ENCODE measurements around the gene YEATS4. TPM values are rescaled to one million over a fixed set of nuclear protein-coding genes. Genes with fewer than 3 reads are reported as not detected.
A peak's percentile ranks its signal among the peaks of the same experiment; 100 is the strongest.

The YEATS4 gene
- total and polyA plus RNA-seq, 8 donors = 6.0 to 15.6 (median 10.6) TPM

GRCh38 chr12:69405566-69405865, 46.0 kb downstream of the YEATS4 start:
- TF ChIP-seq, protein P1, sequence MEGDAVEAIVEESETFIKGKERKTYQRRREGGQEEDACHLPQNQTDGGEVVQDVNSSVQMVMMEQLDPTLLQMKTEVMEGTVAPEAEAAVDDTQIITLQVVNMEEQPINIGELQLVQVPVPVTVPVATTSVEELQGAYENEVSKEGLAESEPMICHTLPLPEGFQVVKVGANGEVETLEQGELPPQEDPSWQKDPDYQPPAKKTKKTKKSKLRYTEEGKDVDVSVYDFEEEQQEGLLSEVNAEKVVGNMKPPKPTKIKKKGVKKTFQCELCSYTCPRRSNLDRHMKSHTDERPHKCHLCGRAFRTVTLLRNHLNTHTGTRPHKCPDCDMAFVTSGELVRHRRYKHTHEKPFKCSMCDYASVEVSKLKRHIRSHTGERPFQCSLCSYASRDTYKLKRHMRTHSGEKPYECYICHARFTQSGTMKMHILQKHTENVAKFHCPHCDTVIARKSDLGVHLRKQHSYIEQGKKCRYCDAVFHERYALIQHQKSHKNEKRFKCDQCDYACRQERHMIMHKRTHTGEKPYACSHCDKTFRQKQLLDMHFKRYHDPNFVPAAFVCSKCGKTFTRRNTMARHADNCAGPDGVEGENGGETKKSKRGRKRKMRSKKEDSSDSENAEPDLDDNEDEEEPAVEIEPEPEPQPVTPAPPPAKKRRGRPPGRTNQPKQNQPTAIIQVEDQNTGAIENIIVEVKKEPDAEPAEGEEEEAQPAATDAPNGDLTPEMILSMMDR (IDR thresholded peaks at IDR 0.05) = no peak
- H3K4me3 ChIP-seq = no peak overlapping the region
- no peaks in the 10 kb centered on the region for H3K4me1 ChIP-seq
- H3K27me3 ChIP-seq = no peaks in the 10 kb centered on the region
- DNase-seq (peak in 1 of 6 donors; percentile 24), FAIRE-seq (no peak), ATAC-seq (peak in 3 of 4 donors; percentile 43 to 72 (median 67))
- H3K27ac ChIP-seq = no peak overlapping the region
- H3K9me3 ChIP-seq = no peaks in the 10 kb centered on the region
- no peaks in the 10 kb centered on the region for H3K36me3 ChIP-seq
- intact Hi-C loops (cut with DNase I) = no loop called here
- 74 to 83% methylated on average over 4 of the region's 4 CpGs for whole genome bisulfite sequencing, 2 donors

- TF ChIP-seq, protein P1 (IDR thresholded peaks at IDR 0.05) = no peak
- H3K36me3 ChIP-seq = no peaks in the 10 kb centered on the region
- ATAC-seq (no peak), FAIRE-seq (no peak), DNase-seq (no peak)
- no peaks in the 10 kb centered on the region for H3K27me3 ChIP-seq
- H3K27ac ChIP-seq = no peak overlapping the region
- no peaks in the 10 kb centered on the region for H3K4me1 ChIP-seq
- WGBS, 2 donors = 96% methylated on average over 2 of the region's 2 CpGs
- intact Hi-C loops (cut with DNase I) = no loop called here
- H3K9me3 ChIP-seq = no peaks in the 10 kb centered on the region
- no peak overlapping the region for H3K4me3 ChIP-seq
Measured at GRCh38 chr12:69406217-69406616, 46.7 kb downstream of the YEATS4 start.

DNA sequence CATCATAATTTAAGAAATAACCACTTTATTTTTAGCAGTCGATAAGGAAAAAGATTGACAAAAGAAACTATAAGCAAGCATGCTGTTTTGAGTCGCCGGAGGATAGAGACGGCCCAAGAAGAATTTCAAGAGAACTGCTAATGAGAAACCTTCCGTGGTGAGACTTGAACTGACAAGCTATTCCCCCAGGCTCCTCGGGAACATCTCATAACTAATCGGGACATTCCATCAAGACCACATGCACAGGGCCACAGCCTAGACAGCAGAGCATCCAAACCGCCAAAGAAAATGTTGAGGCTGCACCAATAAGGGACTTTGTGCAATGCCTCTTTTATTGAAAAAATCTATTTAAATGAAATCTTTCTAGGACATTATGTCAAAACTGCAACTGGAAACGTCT, 51.0 kb downstream of the YEATS4 start:
- no peaks in the 10 kb centered on the region for H3K36me3 ChIP-seq
- DNase-seq (no peak), FAIRE-seq (no peak), ATAC-seq (no peak)
- H3K4me1 ChIP-seq = no peaks in the 10 kb centered on the region
- no peaks in the 10 kb centered on the region for H3K27me3 ChIP-seq
- WGBS, 2 donors = 75 to 85% methylated on average over 9 of the region's 9 CpGs
- intact Hi-C loops (cut with DNase I) = loop anchor here in 2 of 3 donors (10.0 kb wide), 1 partner anchor 164 kb away; no protein-coding TSS in a partner anchor
- TF ChIP-seq, protein P1 (IDR thresholded peaks at IDR 0.05) = no peak
- no peak overlapping the region for H3K4me3 ChIP-seq
- no peak overlapping the region for H3K27ac ChIP-seq
- no peaks in the 10 kb centered on the region for H3K9me3 ChIP-seq

- ATAC-seq = no peak
- 84 to 92% methylated on average over 3 of the region's 3 CpGs for WGBS, 2 donors
- no peaks in the 10 kb centered on the region for H3K4me1 ChIP-seq
- no peak for DNase-seq
- intact Hi-C loops (cut with DNase I) = loop anchor here in 2 of 3 donors (10.0 kb wide), 1 partner anchor 162 kb away; no protein-coding TSS in a partner anchor
- H3K9me3 ChIP-seq = no peaks in the 10 kb centered on the region
- H3K36me3 ChIP-seq = no peaks in the 10 kb centered on the region
- no peak overlapping the region for H3K27ac ChIP-seq
- H3K27me3 ChIP-seq = no peaks in the 10 kb centered on the region
- TF ChIP-seq, protein P1 (IDR thresholded peaks at IDR 0.05) = no peak
- no peak for FAIRE-seq
- H3K4me3 ChIP-seq = no peak overlapping the region
Measured at GRCh38 chr12:69412655-69413054, 53.1 kb downstream of the YEATS4 start.

GRCh38 chr12:69415471-69416275, 56.1 kb downstream of the YEATS4 start:
- Histone ChIP-seq H3K36me3 (no peaks in the 10 kb centered on the region), H3K27ac (no peak overlapping the region), H3K4me1 (no peaks in the 10 kb centered on the region), H3K27me3 (no peaks in the 10 kb centered on the region), H3K4me3 (peak overlapping the region in 1 of 4 donors; percentile 0), H3K9me3 (no peaks in the 10 kb centered on the region)
- TF ChIP-seq, protein P1 (IDR thresholded peaks at IDR 0.05) = peak; percentile 50 to 66 (median 52)
- intact Hi-C loops (cut with DNase I) = loop anchor here in 2 of 3 donors (10.0 kb wide), 1 partner anchor 159 kb away; no protein-coding TSS in a partner anchor
- peak in 4 of 6 donors; percentile 21 to 58 (median 26) for DNase-seq
- ATAC-seq = peak; percentile 86 to 97 (median 94)
- 20 to 27% methylated on average over 8 of the region's 8 CpGs for WGBS, 2 donors
- FAIRE-seq = no peak
